Activated gamma-delta T cell (primary cell): ENCODE results near the gene PCNX2.
"Not testable (repeated sequence)": the region's sequence is repeated elsewhere in the genome, so short reads cannot be mapped to it uniquely, and the experiment has no call there.

Experiments used
- DNase-seq: peaks from one replicate; lab custom pipeline; 2025; lab: John Stamatoyannopoulos, UW

The PCNX2 gene

DNA sequence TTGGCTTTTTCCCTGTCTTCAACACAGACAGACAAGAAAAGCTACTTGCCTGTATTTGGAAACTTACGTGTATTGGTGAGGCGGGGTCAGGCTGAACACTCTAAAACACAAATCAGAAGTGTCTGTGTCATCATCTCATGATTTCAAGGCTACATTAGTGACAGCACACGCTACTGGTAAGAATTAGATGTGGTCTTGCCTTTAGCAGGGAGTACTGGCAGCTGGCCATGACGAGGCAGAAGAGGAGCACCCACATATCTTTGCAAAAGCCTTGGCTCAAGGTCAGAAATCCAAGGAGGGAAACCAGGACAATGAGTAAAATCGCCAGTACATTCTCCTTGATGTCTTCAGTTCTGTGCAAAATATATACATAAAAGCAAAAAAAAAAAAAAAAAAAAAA is 77.7 kb downstream of the PCNX2 start:
- no peak for DNase-seq

DNA sequence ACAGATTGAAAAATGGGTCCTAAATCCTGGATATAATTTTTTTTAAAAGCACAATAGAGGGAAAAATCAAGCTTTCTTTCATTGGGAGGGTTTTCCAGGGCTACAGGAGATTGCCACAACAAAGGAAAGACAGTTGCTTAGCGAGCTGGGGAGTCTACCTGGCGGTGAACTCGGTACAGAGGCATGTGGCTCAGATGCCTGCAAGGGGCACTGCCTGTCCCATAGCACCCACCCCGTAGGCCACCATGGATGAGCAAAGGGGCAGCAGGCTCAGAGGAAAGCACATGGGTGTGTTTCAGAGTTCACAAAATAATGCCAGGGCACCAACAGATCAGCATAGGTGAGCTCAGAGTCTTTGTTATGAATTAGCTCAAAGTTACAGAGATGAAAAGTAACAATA is 79.5 kb downstream of the PCNX2 start:
- no peak for DNase-seq

DNA sequence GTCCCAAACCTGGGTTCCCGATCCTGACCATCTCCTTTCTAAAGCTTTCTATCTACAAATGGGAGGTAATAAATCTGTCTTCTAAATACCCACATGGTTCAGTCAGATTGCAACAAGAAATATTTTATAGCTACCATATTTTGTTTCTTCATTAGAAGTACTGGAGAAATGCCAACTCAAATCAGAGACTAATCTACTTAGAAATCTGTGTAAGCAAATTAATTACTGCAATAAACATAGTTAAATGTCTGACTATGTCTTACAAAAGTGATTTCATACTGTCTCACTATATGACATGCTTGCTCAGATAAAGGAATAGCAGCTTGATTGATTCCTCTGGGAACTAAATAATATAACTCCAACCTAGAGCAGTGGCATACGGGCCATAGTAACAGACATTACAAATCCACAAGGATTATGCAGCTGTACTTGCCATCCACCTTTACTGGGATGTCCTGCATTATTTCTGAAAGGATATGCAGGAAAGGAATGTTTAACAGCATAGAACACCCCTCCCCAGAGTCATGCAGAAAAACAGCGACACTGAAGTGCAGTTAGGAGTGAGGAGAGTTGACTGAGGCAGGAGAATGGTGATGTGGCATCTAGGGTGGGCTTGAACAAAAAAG is 80.3 kb downstream of the PCNX2 start:
- DNase-seq = no peak

DNA sequence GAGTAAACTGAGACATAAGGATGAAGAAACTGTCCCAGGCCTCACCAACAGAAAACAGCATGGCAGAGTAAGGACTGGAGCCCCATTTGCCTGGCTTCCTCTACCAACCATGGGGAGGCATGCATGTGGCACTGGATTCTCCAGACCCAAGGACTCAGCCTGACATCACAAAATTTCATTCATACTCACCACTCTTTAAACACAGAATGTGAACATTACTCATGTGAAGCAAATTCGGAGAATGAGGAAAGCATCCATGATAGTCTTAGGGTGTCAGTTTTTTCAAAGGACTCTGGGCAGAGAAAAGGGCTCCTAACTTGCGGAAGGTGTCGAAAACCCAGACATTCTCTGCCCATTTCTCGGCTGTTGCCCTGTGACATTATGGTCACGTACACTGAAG is 83.9 kb downstream of the PCNX2 start:
- DNase-seq = no peak

DNA sequence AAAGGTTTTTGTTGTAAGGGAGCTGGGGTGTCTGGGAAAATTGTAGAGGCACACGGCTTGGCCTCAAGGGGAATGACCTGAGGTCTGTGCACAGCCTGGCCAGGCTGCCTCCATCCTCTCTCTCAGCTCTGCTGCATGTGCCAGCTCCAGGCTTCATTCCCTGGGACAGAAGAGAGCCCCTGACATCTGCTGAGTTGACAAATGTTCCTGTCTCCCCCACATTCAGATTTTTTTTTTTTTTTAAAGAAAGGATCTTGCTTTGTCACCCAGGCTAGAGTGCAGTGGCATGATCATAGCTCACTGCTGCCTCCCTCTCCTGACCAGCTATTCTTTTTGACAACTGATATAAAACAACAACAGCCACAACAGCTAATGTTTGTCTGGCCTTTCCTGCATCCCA is 84.4 kb downstream of the PCNX2 start:
- DNase-seq = no peak

DNA sequence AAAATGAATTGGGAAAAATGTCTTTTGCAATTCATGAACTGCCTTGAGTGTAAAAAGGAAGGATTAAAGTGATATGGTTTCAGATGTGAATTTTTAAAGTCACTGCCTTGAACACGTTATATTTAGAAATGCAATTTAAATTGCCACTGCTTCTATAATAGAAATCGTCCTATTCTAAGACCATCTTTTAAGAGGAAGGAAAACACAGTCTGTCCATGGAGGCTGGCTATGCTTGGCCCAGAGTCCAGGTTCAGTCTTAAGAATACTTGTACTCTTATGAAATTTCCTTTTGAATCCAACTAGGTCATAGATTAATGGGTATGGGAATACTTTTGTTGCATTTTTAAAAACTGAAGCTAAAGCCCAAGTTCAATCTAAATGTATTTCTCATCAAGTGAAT is 86.0 kb downstream of the PCNX2 start:
- no peak for DNase-seq

DNA sequence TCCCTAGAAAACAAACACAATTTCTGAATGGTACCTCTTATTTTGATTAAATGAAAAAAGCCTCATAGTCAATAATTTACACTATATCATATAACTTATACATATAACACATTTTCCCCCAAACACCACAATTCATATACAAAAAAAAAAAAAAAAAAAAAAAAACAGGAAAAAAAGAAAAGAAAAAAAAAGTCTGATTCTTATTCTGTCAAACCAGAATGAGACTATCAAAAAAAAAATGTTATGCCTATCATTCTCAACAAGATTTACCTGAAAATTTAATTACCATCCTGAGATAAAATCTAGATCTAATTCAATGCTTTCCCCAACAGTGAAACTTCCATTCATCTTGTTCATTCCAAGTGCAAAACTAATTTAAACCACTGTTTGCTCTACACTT is 86.8 kb downstream of the PCNX2 start:
- DNase-seq = no peak

DNA sequence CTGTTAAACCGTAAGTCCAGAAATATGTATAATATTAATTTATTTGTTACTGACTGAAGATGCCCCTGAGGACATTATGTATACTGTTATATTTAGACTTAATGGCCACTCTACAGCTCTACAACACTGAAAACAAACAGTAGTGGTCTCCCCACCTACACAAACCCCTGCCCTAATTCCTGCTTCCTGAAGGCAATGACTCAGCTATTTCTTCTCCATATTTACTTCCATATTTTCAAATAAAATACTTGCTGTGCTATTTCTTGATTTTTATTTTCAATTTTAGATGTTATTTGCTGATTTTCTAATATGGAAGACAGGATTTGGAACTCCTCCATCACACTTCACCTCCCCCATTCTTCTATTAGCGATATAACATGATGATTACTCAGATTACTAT is 97.6 kb downstream of the PCNX2 start:
- no peak for DNase-seq

DNA sequence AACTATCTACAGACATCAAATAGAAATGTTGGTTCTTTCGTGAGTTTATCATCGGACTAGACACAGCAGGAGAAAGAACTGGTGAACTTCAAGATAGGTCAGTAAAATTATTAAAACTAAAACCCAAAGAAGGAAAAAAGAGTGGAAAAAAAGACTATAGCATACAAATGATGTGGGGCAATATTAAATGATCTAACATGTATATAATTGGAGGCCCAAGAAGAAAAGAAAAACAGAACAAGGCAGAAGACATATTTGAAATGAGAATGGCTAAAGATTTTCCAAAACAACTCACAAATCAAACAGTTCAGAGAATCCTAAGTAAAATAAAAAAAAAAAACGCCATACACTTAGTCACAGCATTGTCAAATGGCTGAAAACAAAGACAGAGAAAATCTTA is 101.8 kb downstream of the PCNX2 start:
- DNase-seq = no peak

DNA sequence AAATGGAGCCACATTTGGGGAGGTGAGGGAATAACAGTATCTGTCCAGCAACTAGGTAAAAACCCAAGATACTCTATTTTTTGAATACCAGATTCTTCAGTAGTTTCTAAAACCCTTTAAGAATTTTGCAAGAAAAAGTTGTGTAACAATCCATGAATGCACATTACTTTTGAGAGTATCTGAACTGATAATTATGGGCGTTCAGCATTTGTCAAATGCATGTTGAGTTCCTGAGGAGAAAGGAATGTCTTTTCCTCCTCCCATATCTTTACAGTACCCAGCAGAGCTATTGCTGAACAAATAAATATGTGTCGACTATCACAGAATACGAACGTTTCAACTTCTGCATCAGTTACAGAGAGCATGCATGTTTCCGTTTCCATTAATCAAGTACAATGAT is 104.5 kb downstream of the PCNX2 start:
- DNase-seq = no peak

DNA sequence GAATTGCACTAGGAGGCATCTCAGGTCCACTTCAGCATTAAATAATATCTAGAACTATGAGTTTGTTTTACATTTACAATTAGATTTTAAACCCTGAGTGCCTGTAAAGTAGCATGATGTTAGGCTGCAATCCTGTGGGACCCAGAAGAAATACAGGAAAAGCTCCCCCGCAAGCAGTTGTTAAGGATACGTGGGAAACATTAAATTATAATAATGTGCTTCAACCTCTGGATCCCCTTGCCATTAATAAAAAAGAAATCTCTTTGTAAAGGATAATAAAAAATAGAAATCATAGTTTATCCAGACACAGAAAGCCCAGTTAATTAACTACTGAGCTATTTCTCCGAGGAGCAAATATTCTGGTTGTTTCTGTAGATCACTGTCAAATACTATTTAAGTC is 106.0 kb downstream of the PCNX2 start:
- no peak for DNase-seq

DNA sequence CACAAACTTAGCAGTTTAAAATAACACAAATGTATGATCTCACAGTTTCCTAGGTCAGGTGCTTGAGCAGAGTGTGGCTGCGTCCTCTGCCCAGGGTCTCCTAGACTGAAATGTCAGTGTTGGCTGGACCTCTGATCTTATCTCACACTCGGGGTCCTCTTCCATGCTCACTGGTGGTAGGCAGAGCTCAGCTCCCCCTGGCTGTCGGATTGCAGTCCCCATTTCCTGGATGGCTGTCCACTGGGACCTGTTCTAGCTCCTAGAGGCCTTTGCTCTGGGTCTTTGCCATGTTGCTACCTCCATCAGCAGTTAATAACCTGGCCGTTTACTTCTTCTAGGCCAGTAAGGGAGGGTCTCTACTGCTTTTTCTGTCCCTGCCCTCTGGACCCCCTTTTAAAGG is 107.5 kb downstream of the PCNX2 start:
- no peak for DNase-seq

DNA sequence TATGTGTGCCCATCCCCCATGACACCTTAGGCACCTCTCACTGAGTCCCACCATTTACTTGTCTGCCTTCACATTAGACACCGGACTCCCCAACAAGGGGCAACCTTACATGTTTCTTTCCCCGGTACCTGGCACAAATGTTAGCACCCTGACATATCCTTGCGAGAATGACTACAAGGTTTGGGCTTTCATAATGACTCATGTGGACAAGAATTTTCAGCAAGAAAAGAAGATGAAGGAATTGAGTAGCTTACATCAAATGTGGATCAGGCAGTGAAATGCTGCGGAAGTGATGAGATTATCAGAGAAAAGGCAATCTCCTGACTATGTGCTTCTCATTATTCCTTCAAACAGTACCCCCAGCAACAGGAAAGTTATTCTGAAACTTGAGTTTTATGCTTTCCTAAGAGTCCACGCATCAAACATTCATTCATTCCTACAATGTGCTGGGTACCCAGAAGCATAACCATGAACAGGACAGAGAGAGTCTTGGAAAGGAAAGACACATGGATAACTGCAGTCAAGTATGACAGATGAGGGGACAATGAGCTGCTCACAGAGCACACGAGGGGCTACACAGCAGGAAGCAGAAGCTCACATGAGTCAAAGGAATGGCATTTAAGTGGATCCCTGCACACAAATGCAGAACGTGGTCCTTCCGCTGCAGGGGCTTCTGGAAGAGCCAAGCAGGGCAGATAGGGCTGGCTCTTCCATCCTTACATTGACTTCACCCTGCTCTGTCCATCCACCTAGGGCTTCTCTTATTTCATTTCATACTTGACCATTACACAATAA is 112.1 kb downstream of the PCNX2 start:
- DNase-seq = no peak

DNA sequence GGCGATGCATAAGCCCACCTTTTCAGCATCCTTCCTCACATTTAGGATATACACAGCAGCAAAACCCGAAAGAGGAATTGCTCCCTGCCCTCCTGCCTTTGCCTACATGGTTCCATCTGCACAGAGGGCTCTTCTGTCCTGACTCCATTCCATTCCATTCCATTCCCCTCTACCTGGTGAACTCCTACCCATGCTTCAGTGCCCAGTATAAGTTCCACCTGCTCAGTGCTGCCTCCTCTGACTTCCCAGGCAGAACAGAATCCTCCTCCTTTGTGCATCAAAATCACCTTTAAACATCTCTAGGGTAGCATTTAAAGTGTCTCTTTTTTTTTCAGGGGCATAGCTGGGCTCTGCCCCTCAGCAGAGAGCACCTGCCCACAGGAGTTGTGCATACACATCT is 112.9 kb downstream of the PCNX2 start:
- DNase-seq = no peak

DNA sequence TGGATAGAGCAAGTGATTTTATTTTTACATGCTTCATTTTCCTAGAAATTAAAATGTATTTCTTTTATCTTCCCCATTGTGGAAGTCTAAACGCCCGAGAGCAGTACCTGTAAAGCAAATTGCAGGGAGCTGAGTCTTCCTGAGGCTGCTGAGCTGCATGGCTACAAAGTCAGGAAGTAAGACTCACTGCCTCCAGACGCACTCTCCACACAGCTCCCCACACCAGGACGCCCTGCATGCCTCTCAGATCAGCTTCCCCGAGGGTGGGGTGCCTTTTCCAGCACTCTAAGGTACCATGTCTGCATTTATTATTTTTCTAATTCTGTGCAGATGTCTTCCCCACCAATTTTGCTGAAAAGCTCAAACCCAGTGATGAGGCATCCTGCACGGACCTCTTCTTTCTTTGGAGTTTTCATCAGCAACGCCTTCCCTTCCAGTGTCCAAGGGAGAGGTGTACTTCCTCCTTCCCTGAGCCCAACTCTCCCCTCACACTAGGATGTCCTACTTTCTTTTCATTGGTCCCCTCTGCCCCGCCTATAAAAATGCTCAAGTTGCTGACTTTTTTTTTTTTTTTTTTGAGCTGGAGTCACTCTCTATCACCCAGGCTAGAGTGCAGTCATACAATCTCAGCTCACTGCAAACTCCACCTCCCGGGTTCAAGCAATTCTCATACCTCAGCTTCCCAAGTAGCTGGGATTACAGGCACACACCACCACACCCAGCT is 114.7 kb downstream of the PCNX2 start:
- DNase-seq = no peak

DNA sequence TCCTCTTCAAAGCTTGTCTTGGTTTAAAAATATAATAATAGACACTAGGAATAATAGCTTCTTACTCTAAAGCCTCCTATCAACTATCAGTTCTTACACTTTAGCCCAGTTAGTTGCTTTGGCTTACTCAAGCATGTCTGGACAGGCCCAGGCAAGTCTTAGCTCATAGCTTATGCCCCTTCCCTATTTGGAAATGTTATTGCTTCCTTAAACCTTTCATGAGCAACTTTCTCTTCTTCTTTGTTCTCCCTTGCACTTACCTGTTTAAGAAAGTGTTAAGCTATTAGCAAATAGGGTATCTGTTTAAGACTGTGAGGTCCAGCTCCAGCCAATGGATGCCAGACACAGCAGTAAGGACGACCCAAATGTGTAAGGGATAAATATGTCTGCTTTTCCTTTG is 115.9 kb downstream of the PCNX2 start:
- DNase-seq = not testable (repeated sequence)

DNA sequence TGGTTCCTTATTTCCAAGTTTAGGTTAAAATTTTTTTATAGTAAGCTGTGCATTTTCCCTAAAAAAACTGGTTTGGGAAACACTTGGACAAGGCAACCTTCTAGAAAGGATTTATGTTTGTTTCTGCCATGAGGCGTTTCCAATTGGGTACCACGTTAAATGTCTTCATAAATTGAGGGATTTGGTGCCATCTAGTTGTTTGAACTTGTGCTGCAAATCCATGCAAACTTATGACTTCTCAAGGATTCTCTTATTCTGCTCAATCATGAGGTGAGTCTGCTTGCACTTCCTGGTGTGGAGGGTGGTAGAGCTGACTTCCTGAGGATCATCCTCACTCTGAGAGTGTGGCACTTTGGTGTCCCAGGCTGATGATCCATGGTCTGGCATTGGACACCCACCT is 123.3 kb downstream of the PCNX2 start:
- no peak for DNase-seq

DNA sequence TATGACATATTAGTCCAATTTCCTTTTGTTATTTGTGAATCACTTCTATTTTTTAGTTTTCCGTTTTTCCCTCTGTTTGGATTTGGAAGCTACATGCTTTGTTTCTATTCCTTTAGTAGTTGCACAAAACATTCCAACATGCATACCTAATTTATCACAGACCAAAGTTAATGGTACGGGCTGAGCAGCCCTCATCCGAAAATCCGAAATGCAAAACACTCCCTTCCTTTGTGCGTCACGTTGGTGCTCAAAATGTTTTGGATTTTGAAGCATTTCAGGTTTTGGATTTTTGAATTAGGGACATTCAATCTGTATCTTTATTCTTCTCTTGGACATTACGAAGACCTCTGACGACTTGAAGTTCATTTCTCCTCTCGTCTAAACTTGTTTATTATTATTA is 124.8 kb downstream of the PCNX2 start:
- no peak for DNase-seq

DNA sequence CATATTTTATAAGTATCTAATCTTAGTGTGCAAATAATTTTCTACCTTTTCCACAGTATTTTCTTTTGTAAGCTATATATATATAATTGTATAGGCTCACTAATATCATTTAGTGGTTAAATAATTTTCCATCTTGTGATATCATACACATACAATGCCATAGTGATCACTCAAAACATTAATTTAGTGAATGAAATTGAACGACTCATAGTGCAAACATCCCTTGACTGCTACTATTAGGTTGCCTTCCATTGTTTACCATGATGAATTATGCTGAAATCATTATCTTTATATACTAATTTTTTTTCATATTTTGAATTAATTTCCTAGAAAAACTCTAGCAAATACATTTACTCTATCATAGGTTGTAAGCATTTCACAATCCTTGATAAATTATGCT is 127.1 kb downstream of the PCNX2 start:
- no peak for DNase-seq

DNA sequence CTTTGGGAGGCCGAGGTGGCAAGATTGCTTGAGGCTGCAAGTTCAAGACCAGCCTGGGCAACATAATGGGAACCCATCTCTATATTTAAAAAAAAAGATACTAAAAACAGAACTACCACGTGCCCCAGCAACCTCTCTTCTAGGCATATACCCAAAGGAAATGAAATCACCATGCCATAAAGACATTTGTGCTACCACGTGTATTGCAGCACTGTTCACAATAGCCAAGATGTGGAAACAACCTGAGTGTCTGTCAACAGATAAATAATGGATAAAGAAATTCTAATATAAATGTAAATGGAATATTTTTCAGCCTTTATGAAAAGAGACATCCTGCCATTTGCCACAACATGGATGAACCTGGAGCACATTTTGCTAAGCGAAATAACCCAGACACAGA is 128.6 kb downstream of the PCNX2 start:
- no peak for DNase-seq

DNA sequence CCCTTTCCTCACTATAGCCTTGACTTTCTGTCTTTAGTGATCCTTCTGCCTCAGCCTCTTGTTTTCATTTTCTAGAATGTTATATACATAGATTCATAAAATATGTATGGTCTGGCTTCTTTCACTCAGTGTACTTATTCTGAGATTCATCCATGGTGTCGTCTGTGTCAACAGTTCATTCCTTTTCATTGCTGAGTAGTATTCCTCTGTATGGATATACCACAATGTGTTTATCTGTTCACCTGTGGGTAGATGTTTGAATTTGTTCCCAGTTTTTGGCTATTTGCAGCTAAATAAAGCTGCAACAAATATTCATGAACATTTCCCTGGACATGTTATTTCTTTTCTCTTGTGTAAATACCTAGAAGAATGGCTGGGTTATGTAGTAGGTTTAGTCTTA is 131.8 kb downstream of the PCNX2 start:
- no peak for DNase-seq

DNA sequence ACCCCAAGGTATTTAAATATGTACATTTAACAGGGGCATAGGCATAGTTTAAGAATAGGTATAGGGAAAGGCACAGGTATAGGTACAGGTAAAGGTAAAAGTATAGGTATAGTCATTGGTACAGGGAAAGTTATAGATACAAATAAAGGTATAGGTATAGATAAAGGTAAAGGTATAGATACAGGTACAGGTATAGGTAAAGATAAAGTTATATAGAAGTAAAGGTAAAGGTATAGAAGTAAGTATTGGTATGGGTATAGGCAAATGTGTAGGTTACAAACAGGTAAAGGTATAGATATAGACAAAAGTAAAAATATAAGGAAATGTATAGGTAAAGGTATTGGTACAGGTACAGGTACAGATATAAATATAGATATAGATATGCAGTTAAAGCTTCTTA is 137.2 kb downstream of the PCNX2 start:
- no peak for DNase-seq

DNA sequence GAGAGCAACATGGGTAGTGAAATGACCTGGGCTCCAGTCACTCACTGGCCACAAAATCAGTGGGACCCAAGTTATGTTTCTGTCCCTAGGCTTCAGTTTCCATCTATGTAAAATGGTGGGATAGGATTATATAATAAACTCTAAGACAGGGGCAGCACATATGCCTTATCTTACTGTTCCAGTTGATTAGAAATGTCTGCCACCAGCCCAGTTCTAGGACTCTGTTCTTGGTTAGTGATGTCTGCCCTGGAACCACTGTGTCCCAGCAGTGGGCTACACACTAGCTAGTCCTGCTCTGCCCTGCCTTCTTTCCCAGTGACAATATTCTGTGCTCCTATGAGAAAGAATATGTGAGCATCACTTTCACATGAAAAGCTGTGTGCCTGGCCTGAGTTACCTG is 138.3 kb downstream of the PCNX2 start:
- DNase-seq = no peak
